Thymus (tissue), 14 donors: ENCODE measurements around the gene CDKN2B-AS1. TPM values are rescaled to one million over a fixed set of nuclear protein-coding genes. Genes with fewer than 3 reads are reported as not detected.
A peak's percentile ranks its signal among the peaks of the same experiment; 100 is the strongest.
"Not testable (repeated sequence)": the region's sequence is repeated elsewhere in the genome, so short reads cannot be mapped to it uniquely, and the experiment has no call there.

Experiments used
- DNase-seq, 9 donors: peaks; one replicate each; pipeline ENCODE4 v3.0.0-alpha.2; 2013; ENCODE audit warnings: low spot score in 9 of 9, low read depth in 6 of 9, missing footprints in 1 of 9
- H3K27ac ChIP-seq, 2 donors: one replicate each; pipeline ENCODE4 v1.5.1; 2013; ENCODE audit warnings: control low read depth in 1 of 2, low read depth in 1 of 2, low read length in 1 of 2, mild to moderate bottlenecking in 1 of 2, moderate library complexity in 1 of 2
- H3K27me3 ChIP-seq, 2 donors: one replicate each; pipeline ENCODE4 v1.5.1; 2013; ENCODE audit warnings: low read length in 1 of 2; ENCODE audit not compliant: control insufficient read depth in 2 of 2, insufficient read depth in 1 of 2
- H3K36me3 ChIP-seq, 2 donors: one replicate each; pipeline ENCODE4 v1.5.1; 2013; ENCODE audit warnings: low read length in 1 of 2, mild to moderate bottlenecking in 1 of 2, moderate library complexity in 1 of 2; ENCODE audit not compliant: control insufficient read depth in 2 of 2, insufficient read depth in 2 of 2
- H3K4me1 ChIP-seq, 2 donors: one replicate each; pipeline ENCODE4 v1.5.1; 2013; ENCODE audit warnings: low read length in 2 of 2; ENCODE audit not compliant: control insufficient read depth in 2 of 2, insufficient read depth in 2 of 2
- H3K4me3 ChIP-seq, 2 donors: one replicate each; pipeline ENCODE4 v1.5.1; 2013; ENCODE audit warnings: low read length in 2 of 2, control low read depth in 1 of 2, mild to moderate bottlenecking in 1 of 2
- H3K9me3 ChIP-seq, 2 donors: one replicate each; pipeline ENCODE4 v1.5.1; 2013; ENCODE audit warnings: low read length in 1 of 2, mild to moderate bottlenecking in 1 of 2; ENCODE audit not compliant: control insufficient read depth in 2 of 2, insufficient read depth in 1 of 2
- WGBS: extraction: QIAGEN DNeasy Blood & Tissue Kit; methylation state at CpG from one replicate; pipeline ENCODE4 v1.1.7; 2013; 5-methylcytosine and 5-hydroxymethylcytosine counted together
- long read RNA-seq, 10 donors: transcript quantifications; one replicate each; lab custom pipeline, GENCODE V29; 2026
- polyA plus RNA-seq: library from polyadenylated mRNA; stranded (reverse); fragments of 200-250 nt; gene quantifications from one replicate; pipeline ENCODE4 v1.2.3, GENCODE V29; 2013
- total RNA-seq: library from RNA; stranded (reverse); fragments of 120-200 nt; gene quantifications from one replicate; pipeline ENCODE4 v1.2.4, GENCODE V29; 2013
- donor health status: healthy.

Gene CDKN2B-AS1
- total RNA-seq = 0.61 TPM
- 1.2 TPM for polyA plus RNA-seq
- long read RNA-seq, donor 1 = 0 reads
- long read RNA-seq, donor 2 = 0 reads
- long read RNA-seq, donor 3 = 0 reads
- long read RNA-seq, donor 4 = 0 reads
- long read RNA-seq, donor 5 = 0 reads
- long read RNA-seq, donor 6 = 0 reads
- long read RNA-seq, donor 7 = 0 reads
- long read RNA-seq, donor 8 = 0 reads
- long read RNA-seq, donor 9 = 0 reads
- long read RNA-seq, donor 10 = 0 reads

DNA sequence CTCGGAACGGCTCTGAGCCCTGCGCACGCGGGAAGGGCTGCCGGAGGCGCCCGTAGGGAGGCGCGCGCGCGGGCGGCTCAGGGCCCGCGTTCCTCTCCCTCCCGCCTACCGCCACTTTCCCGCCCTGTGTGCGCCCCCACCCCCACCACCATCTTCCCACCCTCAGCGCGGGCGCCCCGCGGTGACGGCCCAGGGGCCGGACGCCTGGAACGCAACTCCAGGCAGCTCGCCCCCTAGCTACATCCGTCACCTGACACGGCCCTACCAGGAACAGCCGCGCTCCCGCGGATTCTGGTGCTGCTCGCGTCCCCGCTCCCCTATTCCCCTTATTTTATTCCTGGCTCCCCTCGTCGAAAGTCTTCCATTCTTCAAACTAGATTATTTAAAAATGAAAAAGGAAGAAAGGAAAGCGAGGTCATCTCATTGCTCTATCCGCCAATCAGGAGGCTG, at the start of gene CDKN2B-AS1:
Gene CDKN2B-AS1 (plus strand): TSS at position 236 of the 450 bp plus-strand sequence.
- Histone ChIP-seq H3K27me3 (peaks cover 25 to 87% of the 10 kb centered on the region in 2 donors), H3K27ac (peak within 1 kb of the TSS in 1 of 2 donors; percentile 74), H3K9me3 (no peaks in the 10 kb centered on the region), H3K36me3 (no peaks in the 10 kb centered on the region), H3K4me3 (peak within 1 kb of the TSS; percentile 49 to 91), H3K4me1 (peaks cover 18 to 20% of the 10 kb centered on the region in 2 donors)
- DNase-seq = no peak
- under 1% methylated on average over 43 of the region's 43 CpGs for WGBS

DNA sequence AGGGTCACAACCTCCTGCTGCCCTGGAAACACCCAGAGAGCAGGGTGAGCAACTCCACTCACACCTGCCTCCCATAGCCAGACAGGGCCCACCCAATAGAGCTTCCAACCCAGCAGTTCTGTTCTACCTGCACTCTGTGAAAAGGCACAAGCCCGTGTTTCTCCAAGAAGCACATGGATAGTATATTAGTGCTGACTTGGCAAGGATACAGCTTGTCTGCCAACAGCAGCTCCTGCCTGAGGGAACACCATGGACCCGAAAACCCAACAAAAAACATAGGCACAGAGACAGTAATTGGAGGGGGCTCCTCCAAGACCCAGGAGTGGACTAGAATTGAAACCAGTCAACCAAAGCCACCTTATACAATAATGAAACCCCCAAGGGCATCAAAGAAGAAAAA, 49.0 kb upstream of the CDKN2B-AS1 start:
- no peak for DNase-seq
- no peak overlapping the region for H3K27ac ChIP-seq
- H3K36me3 ChIP-seq = no peaks in the 10 kb centered on the region
- H3K4me1 ChIP-seq = no peaks in the 10 kb centered on the region
- H3K4me3 ChIP-seq = no peak overlapping the region
- no peaks in the 10 kb centered on the region for H3K9me3 ChIP-seq
- WGBS = 95% methylated on average over 2 of the region's 2 CpGs
- no peaks in the 10 kb centered on the region for H3K27me3 ChIP-seq

DNA sequence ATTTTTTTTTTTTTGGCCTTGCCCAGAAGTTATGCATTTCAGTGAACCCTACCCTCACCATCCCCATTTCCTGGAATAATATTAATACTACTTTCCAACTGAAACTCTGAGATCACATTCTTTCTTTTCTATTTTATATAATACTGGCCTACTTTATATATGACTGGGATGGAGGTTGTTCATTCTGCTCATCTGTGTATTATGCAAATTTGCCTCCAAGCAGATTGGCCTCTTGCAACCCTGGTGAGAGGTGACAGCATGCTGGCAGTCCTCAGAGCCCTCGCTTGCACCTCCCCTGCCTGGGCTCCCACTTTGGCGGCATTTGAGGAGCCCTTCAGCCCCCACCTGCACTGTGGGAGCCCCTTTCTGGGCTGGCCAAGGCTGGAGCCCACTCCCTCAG, 35.8 kb upstream of the CDKN2B-AS1 start:
- DNase-seq = no peak
- Histone ChIP-seq H3K27ac (no peak overlapping the region), H3K9me3 (no peaks in the 10 kb centered on the region), H3K4me1 (no peaks in the 10 kb centered on the region), H3K36me3 (no peaks in the 10 kb centered on the region), H3K27me3 (peaks cover 8 to 20% of the 10 kb centered on the region in 2 donors), H3K4me3 (no peak overlapping the region)
- 92% methylated on average over 2 of the region's 2 CpGs for WGBS

GRCh38 chr9:21959268-21959667, 35.3 kb upstream of the CDKN2B-AS1 start:
- H3K9me3 ChIP-seq, H3K27ac ChIP-seq, DNase-seq, H3K4me1 ChIP-seq, H3K36me3 ChIP-seq, H3K4me3 ChIP-seq: not testable (repeated sequence)
- peaks cover 10 to 24% of the 10 kb centered on the region in 2 donors for H3K27me3 ChIP-seq
- 93% methylated on average over 32 of the region's 33 CpGs for WGBS

- H3K36me3 ChIP-seq = no peaks in the 10 kb centered on the region
- 91% methylated on average over 2 of the region's 2 CpGs for WGBS
- peaks cover 21 to 47% of the 10 kb centered on the region in 2 donors for H3K27me3 ChIP-seq
Measured at GRCh38 chr9:21961569-21961968, 33.0 kb upstream of the CDKN2B-AS1 start.

GRCh38 chr9:21964925-21965385, 29.6 kb upstream of the CDKN2B-AS1 start:
- peaks cover 6 to 20% of the 10 kb centered on the region in 2 donors for H3K4me1 ChIP-seq
- H3K9me3 ChIP-seq = peaks cover 10 to 19% of the 10 kb centered on the region in 2 donors
- H3K36me3 ChIP-seq = no peaks in the 10 kb centered on the region
- 1% methylated on average over 29 of the region's 29 CpGs for WGBS
- peak overlapping the region in 1 of 2 donors; percentile 30 for H3K4me3 ChIP-seq
- peak in 1 of 9 donors; percentile 28 for DNase-seq
- no peak overlapping the region for H3K27ac ChIP-seq
- H3K27me3 ChIP-seq = peaks cover 53 to 79% of the 10 kb centered on the region in 2 donors

More at GRCh38 chr9:21961569-21961968, 33.0 kb upstream of the CDKN2B-AS1 start:
- DNase-seq = no peak
- peaks cover 6 to 11% of the 10 kb centered on the region in 2 donors for H3K4me1 ChIP-seq
- H3K9me3 ChIP-seq = peaks cover 5 to 6% of the 10 kb centered on the region in 2 donors
- H3K4me3 ChIP-seq = no peak overlapping the region
- H3K27ac ChIP-seq = no peak overlapping the region

DNA sequence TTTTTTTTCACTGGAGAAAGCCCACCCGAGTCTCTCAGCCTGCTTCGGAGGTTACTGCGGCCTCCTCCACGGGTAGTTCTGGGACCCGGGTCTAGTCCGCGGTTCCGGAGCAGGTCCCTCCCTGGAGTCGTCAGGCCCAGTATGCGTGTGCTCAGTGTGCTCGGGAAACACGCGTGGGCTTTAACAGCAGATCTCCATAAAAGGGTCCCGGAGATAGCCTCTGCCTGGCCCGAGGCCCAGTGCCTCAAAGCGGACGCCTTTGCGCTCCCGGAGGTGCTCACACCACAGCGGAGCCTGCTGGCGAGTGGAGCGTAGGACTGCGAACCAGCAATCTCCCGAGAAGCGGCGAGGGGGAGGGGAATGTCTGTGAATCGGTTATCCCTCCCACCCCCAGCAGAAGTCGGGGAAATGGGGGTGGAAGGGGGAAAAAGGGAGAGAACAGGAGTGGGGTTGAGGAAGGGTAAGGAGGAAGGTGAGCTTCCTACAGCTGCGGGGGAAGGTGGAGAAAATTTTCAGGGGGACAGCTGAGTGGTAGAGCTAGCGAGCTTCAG, 29.1 kb upstream of the CDKN2B-AS1 start:
- Histone ChIP-seq H3K27ac (no peak overlapping the region), H3K4me3 (peak overlapping the region in 1 of 2 donors; percentile 30), H3K4me1 (peaks cover 6 to 20% of the 10 kb centered on the region in 2 donors), H3K9me3 (peaks cover 10 to 23% of the 10 kb centered on the region in 2 donors), H3K36me3 (no peaks in the 10 kb centered on the region), H3K27me3 (peaks cover 58 to 84% of the 10 kb centered on the region in 2 donors)
- WGBS = 3% methylated on average over 30 of the region's 30 CpGs
- peak in 1 of 9 donors; percentile 41 for DNase-seq

GRCh38 chr9:21966140-21966851, 28.3 kb upstream of the CDKN2B-AS1 start:
- Histone ChIP-seq H3K27ac (no peak overlapping the region), H3K9me3 (peaks cover 10 to 26% of the 10 kb centered on the region in 2 donors), H3K36me3 (no peaks in the 10 kb centered on the region), H3K27me3 (peaks cover 66 to 88% of the 10 kb centered on the region in 2 donors), H3K4me1 (peaks cover 6 to 20% of the 10 kb centered on the region in 2 donors), H3K4me3 (no peak overlapping the region)
- no peak for DNase-seq
- 22% methylated on average over 15 of the region's 15 CpGs for WGBS

GRCh38 chr9:21967169-21967568, 27.4 kb upstream of the CDKN2B-AS1 start:
- Histone ChIP-seq H3K27me3 (peaks cover 66 to 97% of the 10 kb centered on the region in 2 donors), H3K36me3 (no peaks in the 10 kb centered on the region), H3K4me1 (peaks cover 6 to 20% of the 10 kb centered on the region in 2 donors), H3K27ac (no peak overlapping the region), H3K9me3 (peaks cover 10 to 26% of the 10 kb centered on the region in 2 donors), H3K4me3 (no peak overlapping the region)
- no peak for DNase-seq
- WGBS = 8% methylated on average over 19 of the region's 19 CpGs
